HG03558 (cell line): ENCODE results near the gene AP4E1.
"Not testable (repeated sequence)": the region's sequence is repeated elsewhere in the genome, so short reads cannot be mapped to it uniquely, and the experiment has no call there.

ENCODE experiments used
- ATAC-seq: cut with Tn5 transposase; IDR thresholded peaks from one replicate; pipeline ENCODE4 v1.9.1; 2021; ENCODE audit warnings: moderate number of reproducible peaks; ENCODE audit not compliant: unreplicated experiment; ENCODE audit errors: extremely low read depth

AP4E1 gene

DNA sequence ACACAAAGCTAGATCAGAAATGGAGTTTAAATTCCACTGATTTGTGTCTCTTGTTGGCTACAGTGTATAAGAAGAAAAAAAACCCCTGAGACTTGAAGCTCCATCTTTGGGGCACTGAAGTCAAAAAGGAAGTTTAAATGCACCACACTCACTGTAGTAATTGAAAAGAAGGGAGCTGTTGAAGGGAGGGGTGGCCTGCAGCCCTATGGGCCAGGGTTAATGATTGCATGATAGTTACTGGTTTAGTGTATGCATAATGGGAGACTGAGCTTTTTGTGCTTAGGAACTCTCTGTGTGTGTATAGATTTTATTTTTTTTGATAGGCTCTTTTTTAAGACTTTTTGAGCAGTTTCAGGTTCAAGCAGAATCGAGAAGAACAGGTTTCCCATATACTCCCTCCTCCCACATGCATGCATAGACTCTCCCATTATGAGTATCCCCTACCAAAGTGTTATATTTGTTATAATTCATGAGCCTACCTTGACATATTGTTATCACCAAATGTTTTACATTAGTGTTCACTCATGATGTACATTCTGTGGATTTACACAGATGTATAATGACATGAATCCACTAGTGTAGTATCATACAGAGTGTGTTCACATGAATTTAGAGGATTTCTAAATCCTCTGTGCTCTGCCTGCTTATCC, 98.0 kb downstream of the AP4E1 start:
- ATAC-seq, result no peak

DNA sequence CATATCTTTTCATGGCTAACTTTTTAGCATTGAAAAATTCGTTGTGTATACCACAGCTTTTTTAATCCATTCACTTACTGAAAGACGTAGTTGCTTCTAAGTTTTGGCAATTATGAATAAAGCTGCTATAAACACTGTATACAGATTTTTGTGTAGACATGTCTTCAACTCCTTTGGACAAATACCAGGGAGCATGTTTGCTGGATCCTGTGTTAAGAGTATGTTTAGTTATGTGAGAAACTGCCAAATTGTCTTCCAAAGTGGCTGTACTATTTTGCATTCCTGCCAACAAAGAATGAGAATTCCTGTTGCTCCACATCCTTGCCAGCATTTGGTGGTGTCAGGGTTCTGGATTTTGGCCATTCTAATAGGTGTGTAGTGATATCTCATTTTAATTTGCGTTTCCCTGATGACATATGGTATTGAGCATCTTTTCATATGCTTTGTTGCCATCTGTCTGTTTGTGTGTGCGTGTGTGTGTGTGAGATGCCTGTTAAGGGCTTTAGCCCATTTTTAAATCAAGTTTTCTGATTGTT, 98.7 kb downstream of the AP4E1 start:
- ATAC-seq, result no peak

GRCh38 chr15:51011212-51011611, 102.7 kb downstream of the AP4E1 start:
- ATAC-seq, result no peak

DNA sequence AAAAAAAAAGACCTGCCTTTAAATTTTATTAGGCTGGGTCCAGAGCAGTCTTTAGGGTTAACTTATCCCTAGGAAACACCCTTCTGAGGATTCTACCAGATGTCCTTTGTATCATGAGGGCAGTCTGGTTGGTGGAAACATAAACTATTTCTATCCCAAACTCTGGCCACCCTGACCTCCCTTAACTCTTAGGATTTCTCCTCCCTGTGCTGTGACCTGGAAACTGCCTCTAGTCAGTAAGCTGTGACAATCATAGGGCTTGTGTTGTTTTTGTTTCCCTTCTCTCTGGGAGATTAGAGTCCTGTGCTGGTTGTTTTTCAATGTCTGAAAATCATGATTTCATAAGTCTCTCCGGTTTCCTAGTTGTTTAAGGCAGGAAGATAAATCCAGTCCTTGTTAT, 108.1 kb downstream of the AP4E1 start:
- ATAC-seq, result no peak

- no peak for ATAC-seq
Observed at GRCh38 chr15:51022206-51022605, 113.7 kb downstream of the AP4E1 start.

- no peak for ATAC-seq
Observed at GRCh38 chr15:51023499-51023898, 115.0 kb downstream of the AP4E1 start.

DNA sequence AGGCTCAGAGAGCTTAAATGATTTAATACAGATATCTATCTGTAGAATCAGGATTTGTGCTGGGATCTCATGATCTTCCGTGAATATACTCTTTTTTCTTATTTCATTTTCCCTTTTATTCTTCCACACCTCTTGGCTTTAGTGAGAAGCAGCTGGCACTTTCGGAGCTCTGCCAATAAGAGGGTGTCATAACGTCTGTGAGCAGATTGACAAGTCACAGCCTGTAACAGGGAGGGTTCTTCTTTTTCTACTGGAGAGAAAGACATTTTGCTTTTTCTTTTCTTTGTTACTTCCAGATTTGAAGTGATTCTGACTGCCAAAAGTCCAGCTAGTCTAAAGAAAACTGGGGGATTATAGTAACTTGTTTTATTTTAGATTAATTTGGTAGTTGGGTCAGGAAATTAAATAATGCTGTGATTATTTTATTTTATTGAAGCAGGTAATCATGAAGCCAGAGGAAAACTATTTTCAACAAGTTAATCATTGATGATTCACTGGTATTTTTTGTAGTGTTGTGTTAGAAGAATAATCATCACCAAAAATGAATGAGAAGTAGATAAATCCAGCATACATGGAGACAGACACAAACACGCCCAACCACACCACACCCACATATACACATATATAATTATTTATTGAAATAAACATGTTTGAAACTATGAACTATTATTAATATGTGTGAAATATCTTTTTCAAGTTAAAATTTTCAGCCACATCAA, 116.4 kb downstream of the AP4E1 start:
- no peak for ATAC-seq

DNA sequence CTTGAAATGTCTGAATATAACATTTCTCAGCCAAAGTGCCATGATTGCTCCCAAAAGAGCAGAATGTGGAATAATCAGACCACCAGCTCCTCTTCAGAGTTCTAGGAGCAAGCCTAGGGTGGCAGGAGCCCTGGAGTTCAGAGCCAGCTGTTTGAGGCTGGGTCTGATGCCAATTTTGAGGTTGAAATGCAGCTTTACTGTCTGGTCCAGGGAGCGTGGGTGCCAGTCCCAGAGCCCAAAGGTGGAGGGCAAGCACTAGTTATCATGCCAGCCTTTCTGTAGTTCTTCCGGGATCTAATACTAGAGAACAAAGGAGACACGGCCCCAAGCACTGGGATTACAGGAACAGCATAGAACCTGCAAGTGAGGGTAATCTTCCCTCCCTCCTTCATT, 117.0 kb downstream of the AP4E1 start:
- ATAC-seq, result no peak

- no peak for ATAC-seq
Observed at GRCh38 chr15:51030649-51031316, 122.3 kb downstream of the AP4E1 start.

GRCh38 chr15:51037474-51037873, 129.0 kb downstream of the AP4E1 start:
- ATAC-seq, result not testable (repeated sequence)

DNA sequence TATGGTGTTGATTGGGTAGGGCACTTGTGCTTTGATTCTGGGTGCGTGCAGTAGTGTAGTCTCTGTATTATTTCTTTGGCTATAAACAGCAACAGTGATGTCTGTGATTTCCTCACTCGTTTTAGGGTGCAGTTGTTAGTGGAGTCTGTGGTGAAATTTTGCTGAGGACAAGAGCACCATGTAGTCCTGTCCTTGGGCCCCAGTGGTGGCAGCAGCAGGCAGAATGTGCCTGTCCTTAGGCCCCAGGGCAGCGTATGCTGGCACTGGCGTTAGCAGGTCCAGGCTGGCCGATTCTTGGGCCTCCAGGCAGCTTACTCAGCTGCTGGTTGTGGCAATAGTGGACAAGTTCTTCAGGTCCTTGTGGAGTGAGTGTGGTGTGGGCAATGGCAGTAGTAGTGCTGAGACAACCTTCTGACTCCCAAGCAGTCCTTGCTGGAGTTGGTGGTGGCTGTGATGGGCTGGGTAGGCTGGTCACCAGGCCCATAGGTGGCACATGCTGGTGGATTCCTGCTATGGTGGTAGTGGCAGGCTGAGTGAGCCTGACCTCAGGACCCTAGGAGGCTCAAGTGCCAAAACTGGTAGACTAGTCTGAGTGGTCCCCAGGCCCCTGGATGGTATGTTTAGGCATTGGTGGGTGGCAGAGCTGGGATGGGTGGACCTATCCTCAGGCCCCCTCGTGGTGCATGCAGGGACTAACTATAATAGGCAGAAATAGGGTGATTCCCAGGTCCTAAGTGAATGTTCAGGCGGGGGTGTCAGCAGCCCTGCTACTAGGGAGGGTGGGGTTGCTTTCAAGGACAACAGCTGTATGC, 129.9 kb downstream of the AP4E1 start:
- ATAC-seq, result no peak

- ATAC-seq, result no peak
Observed at GRCh38 chr15:51038974-51039319, 130.5 kb downstream of the AP4E1 start.

- ATAC-seq, result no peak
Observed at GRCh38 chr15:51044037-51044727, 135.7 kb downstream of the AP4E1 start.

DNA sequence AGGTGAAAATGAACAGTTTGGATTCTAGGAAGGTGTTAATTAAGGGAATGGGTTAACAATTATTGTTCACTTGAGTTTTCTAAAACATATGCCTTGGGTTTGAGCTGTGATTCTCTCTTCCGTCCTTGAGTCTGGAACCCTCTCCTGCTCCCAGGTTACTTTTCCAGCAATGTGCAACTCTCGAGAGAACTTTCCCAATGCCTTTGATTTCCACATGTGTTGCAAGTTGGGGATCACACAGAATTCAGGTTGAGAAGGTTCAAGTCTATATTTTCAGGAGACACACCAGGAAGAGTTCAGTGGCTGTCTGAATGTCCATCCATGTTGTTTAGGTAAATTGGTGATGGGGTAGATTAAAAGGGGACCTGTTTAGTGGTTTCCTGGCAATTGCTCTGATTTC, 137.5 kb downstream of the AP4E1 start:
- ATAC-seq, result no peak

DNA sequence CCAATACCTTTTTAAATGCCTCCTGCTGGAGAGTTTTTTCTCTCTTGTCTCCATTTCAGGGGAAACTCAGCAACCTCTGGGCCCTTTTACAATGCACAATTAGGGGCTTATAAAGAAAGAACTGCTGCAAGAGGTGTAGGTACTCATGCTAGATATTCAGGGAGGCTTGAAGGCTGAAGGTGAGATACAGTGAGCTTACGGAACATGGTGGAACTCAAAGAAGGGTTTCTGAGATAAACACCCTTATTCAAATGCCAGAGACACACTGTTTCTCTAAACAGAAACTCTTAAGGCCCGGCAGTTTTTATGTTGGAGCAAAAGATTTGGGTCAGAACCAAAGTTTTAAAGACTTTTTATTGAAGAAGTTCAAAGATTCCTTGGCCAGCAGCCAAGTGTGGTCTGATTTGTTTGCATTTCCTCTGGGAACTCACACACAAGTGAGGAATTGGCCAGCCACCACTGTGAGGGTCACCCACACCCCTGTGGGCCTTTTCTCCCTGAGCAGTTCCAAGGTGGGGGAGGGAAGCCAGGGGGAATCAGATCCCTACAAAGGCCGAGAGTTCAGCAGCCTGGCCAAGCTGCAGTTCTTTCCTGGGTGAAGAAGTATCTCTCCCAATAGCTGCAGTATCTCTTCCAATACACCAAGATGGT, 138.4 kb downstream of the AP4E1 start:
- no peak for ATAC-seq

DNA sequence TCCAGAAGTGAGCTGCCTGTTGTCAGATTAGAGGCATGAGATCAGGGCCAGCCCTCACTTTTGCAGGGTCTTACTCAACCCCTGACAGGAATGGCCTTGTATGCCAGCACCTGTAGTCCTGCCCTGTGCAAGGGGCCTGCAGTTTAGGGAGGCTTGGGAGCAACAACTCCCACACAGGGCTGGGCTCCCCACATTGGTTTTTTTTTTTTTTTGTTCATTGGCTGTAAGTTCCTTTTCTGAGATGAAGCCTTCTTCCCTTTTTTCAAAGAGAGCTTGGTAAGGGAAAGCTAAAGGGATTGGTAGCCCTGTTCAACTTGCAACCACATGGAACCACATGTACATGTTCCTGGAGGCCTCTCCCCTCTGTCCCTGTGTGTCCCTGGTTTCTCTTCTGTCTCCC, 139.8 kb downstream of the AP4E1 start:
- no peak for ATAC-seq

- ATAC-seq, result no peak
Observed at GRCh38 chr15:51049081-51049480, 140.6 kb downstream of the AP4E1 start.

DNA sequence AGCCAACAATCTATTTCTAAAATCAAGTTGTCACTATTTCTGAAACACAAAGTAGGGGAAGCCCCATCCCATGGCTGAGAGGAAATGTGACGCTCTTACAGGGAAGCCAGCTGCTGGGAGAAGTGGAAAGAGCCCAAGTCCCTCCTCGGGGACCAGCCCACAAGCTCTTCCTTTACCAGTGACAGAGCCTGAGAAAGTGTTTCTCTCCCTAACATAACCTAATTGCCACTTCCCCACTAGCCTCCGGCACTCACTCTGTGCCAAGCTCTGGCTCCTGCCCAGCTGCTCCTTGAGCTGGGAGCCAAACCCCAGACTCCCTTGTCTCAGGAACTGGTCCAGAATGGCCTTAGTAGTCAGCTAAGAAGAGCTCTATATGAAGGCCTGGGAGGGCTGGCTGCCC, 143.3 kb downstream of the AP4E1 start:
- no peak for ATAC-seq

GRCh38 chr15:51053571-51053970, 145.1 kb downstream of the AP4E1 start:
- no peak for ATAC-seq

DNA sequence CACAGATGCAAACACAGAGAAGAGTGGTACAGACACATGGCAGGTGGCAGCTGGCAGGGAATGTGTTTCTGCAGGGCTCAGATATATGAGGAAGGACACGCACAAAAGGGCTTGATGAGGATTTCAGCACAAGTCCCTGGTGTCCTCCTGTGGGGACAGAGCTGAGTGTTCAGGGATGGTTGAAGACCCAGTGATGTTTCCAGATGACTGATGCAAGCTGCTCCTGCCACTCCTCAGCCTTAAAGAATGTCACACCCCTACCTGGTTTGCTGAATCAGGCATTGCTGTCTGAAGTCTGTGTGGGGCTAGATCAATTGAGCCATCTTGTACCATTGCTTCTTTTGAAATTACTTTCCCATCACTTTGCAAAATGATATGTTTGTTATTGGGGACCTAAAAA, 146.1 kb downstream of the AP4E1 start:
- no peak for ATAC-seq
